HG03565 (cell line): ENCODE data around the gene BRD2.

Source experiments
- ATAC-seq: cut with Tn5 transposase; IDR thresholded peaks from one replicate; pipeline ENCODE4 v1.9.1; 2021; ENCODE audit warnings: mild to moderate bottlenecking, moderate library complexity; ENCODE audit not compliant: unreplicated experiment

BRD2 gene

GRCh38 chr6:32984622-32985389 lies 16.4 kb downstream of the BRD2 start:
- ATAC-seq, result no peak

DNA sequence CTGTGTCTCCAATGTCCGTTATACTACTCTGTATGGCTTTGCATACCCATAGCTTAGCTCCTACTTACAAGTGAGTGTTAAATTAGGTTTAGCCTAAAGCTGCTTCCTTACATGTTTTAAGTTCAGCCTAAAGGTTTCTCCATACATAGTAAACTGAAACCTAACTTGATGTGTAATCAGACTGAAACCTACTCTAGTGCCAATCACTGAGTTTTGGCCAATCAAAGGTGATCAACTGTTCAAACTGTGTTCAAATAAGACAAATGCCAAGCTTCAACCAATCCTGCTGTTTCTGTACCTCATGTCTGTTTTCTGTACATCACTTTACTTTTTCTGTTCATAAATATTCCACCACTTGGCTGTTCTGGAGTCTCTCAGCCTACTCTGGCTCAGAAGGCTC lies 21.0 kb downstream of the BRD2 start:
- ATAC-seq, result no peak

- no peak for ATAC-seq
Observed at GRCh38 chr6:32991972-32992371, 23.6 kb downstream of the BRD2 start.

- no peak for ATAC-seq
Observed at GRCh38 chr6:32993363-32993973, 25.1 kb downstream of the BRD2 start.

DNA sequence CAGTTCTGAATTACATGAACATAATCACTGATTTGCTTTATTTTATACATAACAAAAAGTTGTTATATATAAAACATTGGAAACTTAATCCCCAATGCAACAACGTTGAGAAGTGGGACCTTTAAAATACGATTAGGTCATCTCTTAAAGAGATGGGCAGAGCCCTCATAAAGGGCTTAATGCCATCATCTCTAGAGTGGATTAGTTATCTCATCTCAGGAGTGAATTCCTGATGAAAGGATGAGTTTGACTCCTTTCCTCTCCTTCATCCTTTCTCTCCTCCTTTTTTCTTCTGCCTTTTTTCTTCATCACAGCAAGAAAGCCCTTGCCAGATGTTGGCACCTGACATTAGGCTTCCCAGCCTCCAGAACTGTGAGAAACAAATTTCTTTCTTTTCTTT lies 27.1 kb downstream of the BRD2 start:
- no peak for ATAC-seq

- ATAC-seq, result no peak
Observed at GRCh38 chr6:33000055-33000454, 31.7 kb downstream of the BRD2 start.

GRCh38 chr6:33001685-33002084 lies 33.3 kb downstream of the BRD2 start:
- no peak for ATAC-seq

- no peak for ATAC-seq
Observed at GRCh38 chr6:33004940-33005339, 36.5 kb downstream of the BRD2 start.

DNA sequence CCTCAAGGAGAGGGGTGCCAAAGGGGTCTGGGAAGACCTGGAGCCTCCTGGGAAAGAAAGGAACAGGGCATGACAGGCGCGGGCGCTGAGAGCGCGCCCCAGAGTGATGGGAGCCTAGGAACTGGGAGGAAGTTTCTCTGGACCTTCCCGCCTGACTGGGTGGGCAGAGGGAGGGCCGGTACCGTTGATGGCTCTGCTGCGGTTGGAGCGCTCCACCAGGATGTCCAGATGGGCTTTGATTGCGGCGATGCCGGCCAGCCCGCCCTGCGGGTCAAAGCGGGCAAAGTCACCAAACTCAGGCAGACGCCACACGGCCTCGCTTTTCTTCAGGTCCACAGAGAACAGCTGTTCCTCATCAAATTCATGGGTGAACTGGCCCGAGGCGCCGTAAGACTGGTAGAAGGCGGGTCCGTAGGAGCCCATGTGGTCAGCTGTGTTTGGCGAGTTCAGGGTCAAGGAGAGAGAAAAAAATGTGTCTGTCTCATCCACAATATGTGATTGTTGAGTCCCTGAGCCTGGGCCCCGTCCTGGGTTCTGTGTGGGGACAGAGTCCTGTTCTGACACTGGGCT lies 39.5 kb downstream of the BRD2 start:
- ATAC-seq, result no peak

DNA sequence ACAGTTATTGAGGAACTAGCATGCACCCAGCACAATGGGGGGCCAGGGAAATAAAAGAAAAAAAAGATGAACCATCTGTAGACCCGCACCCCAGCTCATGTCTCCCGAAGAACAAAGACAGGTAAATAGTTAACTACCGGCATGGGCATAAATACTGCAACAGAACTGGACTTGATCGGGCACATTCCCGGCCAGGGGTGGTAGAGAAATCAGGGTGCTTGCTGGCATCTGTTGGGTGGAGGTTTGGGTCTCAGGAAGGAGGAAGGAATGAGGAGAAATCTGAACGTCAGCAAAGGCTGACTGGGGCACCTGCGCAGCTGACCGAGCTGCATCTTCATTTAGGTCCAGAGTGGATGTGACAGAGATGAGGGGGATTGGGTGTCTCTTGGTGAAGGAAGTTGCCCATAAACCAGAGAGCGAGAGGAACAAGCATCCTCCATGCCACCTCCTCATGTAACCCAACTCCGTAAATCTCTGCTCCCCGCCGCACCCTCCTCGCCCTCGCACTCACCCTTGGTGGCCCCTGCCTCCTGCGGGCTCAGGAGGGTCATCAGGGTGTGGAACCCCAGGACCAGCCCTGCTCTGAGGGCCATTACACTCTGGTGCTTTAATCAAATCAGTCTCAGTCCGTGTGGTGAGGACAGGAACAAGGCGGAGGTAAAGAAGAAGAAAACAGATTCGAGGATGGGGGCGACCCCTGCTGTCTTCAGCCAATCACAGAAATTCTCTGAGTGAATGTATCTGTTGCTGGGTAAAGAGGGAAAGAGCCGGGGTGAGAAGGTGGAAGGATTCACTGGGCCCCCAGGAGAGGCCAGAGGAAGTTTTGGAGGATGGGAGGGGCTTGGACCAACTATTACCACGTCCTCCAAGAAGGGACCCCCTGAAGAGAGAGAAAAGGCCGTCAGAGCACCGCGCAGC lies 40.8 kb downstream of the BRD2 start, which contains the start of gene HLA-DOA:
TSS of gene HLA-DOA (minus strand) at position 648 of the 918 bp plus-strand sequence.
- peak; percentile 70 for ATAC-seq

- no peak for ATAC-seq
Observed at GRCh38 chr6:33010356-33010755, 42.0 kb downstream of the BRD2 start.

- ATAC-seq, result no peak
Observed at GRCh38 chr6:33013608-33014007, 45.2 kb downstream of the BRD2 start.

DNA sequence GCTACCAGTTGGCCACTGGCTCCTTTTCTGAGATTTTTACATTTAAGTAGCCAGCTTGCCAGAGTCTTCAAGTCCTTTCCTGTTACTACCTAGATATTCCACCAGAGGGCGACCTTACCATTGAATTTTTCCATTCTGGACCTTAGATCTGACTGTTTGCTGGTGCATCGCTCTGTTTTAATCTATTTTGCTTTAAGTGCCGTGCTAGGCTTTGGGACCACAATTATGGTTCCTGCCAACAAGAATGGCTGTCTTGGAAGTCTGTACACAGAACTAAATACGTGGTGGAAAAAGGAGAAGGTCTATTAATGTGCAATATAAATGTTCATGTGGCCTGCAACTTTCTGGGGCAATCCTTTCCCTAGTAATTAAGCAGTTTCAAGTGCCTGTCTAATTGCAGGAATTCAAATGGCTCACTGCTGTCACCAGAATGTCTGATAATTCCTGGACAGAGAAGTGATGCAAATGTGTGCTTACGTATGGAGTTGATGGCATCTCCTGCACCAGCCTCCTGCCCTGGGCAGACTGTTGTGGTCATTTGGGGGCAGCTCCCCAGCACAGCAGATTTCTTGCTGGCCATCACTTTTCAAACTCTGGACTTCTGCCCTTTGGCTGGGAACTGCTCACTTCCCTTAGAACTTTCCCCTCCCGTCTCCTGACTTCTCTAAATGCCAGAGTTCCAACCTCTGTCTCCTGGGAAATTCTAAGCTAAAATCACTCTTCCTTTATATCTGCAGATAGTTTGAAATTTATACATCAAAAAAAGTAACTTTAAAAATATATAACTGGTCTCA lies 46.6 kb downstream of the BRD2 start:
- ATAC-seq, result no peak

DNA sequence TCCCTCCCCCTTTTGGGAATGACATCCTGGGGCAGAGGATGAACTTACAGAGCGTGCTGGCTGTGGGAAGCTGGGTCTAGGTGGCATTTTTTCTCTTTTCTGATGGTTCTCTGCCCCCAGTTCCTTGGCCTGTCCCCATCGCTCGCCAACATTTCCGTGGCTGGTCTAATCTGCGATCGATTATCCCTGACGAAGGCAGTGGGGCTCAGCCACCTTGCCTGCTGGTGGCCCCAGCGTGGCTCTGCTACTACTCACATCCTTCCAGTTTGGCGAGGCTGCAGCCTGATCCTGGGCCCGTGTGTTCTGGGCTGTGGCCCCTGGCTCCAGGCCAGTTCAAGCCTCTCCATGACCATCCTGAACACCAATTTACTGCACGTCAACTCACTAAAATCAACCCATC lies 47.4 kb downstream of the BRD2 start:
- ATAC-seq, result no peak

DNA sequence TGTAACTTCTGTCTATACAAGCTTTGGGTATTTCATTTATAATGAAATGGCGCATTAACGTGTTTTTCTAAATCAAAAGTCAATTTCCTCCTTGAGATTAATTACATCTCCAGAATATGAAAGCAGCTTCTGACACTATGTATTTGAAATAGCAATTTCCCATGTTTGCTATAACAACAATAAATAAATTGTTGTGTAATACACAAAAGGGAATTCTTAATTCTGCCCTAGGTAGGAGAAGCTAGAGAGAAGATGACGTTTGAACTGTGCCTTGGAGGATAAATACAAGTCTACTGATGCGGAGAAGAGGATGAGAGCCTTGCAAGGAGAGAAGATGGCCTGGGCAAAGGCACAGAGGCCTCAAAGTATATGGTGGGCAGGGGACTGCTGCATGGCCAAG lies 48.6 kb downstream of the BRD2 start:
- no peak for ATAC-seq

- no peak for ATAC-seq
Observed at GRCh38 chr6:33017694-33018353, 49.4 kb downstream of the BRD2 start.

GRCh38 chr6:33018418-33018817 lies 50.0 kb downstream of the BRD2 start:
- no peak for ATAC-seq

DNA sequence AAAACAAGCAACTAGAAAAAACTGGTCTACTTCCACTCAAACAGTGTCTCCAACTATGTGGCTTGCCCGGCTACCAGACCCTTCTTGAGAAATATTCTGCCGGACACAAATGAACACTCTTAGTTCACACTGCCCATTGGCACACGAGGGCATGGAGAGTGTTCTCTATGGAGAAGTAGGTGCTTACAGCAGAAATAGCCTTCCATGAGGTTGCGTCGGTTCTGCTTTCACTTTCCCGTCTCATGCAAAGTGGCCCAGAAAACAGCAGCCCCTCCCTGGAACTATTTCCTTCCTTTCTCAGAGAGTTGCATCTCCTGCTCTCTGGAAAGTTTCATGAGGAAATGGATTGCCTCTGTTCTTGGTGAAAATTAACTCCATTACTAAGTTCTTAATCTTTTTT lies 50.5 kb downstream of the BRD2 start:
- peak; percentile 66 for ATAC-seq

DNA sequence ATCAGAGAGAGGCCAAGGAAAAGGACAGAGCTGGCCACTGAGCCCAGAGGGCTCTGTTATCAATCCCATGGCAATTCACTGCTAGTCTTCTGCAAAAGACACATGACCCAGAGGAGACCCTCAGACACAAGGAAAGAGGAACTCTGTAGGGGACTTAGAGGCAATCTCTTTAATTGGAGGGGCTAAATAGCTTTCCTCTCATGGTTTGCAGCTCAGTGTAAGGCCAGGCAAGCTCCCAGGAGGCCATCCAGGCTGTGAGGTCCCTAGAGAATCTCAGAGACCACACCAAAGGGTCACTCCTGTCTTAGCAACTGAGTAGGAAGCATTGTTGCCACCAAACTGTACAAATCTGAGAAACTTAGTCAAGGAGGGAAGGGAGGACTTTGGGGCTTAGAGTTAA lies 51.0 kb downstream of the BRD2 start:
- peak; percentile 5 for ATAC-seq

DNA sequence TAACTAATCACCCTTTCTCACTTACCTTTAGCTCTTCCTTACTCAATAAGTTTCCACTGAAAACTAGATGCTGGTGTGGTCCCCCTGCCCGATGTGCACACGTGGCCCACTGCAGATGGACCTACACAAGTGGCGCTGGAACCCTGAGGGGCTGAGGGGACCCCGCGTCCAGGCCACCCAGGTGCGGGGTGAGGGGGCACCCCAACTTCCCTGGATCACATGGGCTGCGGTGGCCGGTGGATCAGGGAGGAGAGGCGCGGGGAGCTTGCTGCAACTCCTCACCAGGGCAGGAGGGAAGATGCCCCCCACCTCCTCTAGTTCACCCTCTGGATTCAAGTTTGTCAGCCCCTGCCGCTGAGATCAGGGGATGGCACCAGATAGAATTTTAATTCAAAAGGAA lies 53.5 kb downstream of the BRD2 start:
- no peak for ATAC-seq
